ENCODE results near the gene C6orf15. TPM values are rescaled to one million over a fixed set of nuclear protein-coding genes. Genes with fewer than 3 reads are reported as not detected.

The C6orf15 gene
- total RNA-seq, 1 experiment from 2014 or later, result not detected

DNA sequence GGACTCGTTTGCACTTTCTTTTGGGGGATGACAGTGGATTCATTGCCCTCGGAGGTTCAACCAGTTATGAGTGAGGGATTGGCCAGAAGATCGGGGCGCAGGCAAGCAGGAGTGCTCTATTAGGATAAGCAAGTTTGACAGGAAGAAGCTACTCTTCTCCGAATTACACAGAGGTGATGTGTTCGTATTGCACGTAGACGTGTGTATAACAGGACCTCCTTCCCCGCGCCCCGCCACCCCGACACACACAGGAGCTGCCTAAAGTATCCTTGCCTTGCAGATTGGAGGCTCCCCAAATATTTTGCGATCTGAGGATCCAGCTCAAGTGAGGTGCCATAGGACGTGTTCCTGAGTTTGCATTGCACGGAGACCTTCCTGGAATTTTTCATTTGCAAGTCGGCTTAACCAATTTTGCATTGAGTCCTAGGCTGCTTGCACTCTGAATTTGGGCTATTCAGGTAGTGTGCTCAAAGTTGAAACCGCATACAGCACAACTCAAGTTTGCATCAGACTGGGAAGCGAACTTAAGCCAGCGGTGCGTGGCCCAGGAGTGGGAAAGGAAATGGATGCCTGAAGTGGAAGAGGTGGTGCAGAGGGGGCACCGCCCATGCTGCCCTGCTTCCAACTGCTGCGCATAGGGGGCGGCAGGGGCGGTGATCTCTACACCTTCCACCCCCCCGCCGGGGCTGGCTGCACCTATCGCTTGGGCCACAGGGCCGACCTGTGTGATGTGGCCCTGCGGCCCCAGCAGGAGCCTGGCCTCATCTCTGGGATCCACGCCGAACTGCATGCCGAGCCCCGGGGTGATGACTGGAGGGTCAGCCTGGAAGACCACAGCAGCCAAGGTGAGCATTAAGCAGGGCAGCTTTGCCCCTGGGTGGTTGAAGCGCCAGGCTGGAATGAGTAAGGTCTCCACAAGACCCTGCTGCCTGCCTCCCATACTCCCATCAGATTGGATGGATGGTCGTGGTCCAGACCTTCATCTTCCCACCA, 46.8 kb upstream of the C6orf15 start:
- Histone ChIP-seq H3K27ac (ENCODE audit: low read length) (peak overlapping the region; percentile 72), H3K4me3 (ENCODE audit: low read depth in 2 of 2, low read length in 2 of 2) (peak overlapping the region; percentile 65 to 75), H3K27me3 (ENCODE audit: control insufficient read depth, insufficient read depth, low read length) (no peaks in the 10 kb centered on the region), H3K4me1 (ENCODE audit: control insufficient read depth, insufficient read depth, low read length) (peaks cover 13% of the 10 kb centered on the region), H3K36me3 (ENCODE audit: control insufficient read depth, insufficient read depth, low read length) (peaks cover 2% of the 10 kb centered on the region; the same call in 1 of the 2 replicates), H3K9me3 (ENCODE audit: control insufficient read depth, insufficient read depth, low read depth, low read length) (no peaks in the 10 kb centered on the region)
- BruUV-seq (replicated peaks), result TSS peak; percentile 77
- in situ Hi-C loops (cut with HindIII; ENCODE audit: low pct_unique_long_range_greater_than_20kb, low sequenced_read_pairs), result no loop called here
- ChIA-PET POLR2A (interaction anchor here (0.5 kb wide), 1 partner anchor 17 kb away, joined by 3 read pairs; no protein-coding TSS in a partner anchor), CTCF (interaction anchor here (1.0 to 1.2 kb wide), 3 partner anchors 22 to 245 kb away, joined by 3 to 4 read pairs (median 4); partner anchors contain the start of gene VARS2)
- TF ChIP-seq, protein P1, sequence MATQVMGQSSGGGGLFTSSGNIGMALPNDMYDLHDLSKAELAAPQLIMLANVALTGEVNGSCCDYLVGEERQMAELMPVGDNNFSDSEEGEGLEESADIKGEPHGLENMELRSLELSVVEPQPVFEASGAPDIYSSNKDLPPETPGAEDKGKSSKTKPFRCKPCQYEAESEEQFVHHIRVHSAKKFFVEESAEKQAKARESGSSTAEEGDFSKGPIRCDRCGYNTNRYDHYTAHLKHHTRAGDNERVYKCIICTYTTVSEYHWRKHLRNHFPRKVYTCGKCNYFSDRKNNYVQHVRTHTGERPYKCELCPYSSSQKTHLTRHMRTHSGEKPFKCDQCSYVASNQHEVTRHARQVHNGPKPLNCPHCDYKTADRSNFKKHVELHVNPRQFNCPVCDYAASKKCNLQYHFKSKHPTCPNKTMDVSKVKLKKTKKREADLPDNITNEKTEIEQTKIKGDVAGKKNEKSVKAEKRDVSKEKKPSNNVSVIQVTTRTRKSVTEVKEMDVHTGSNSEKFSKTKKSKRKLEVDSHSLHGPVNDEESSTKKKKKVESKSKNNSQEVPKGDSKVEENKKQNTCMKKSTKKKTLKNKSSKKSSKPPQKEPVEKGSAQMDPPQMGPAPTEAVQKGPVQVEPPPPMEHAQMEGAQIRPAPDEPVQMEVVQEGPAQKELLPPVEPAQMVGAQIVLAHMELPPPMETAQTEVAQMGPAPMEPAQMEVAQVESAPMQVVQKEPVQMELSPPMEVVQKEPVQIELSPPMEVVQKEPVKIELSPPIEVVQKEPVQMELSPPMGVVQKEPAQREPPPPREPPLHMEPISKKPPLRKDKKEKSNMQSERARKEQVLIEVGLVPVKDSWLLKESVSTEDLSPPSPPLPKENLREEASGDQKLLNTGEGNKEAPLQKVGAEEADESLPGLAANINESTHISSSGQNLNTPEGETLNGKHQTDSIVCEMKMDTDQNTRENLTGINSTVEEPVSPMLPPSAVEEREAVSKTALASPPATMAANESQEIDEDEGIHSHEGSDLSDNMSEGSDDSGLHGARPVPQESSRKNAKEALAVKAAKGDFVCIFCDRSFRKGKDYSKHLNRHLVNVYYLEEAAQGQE (IDR thresholded peaks at IDR 0.05; ENCODE audit: insufficient read depth in 1 of 2, low read depth in 2 of 2, low read length in 1 of 2), result no peak
- TF ChIP-seq POLR2AphosphoS5 (IDR thresholded peaks at IDR 0.05; ENCODE audit: low read depth, low read length), result no peak
- no peak for TF ChIP-seq TCF7L2 (IDR thresholded peaks at IDR 0.05; ENCODE audit: low read depth, low read length)
- TF ChIP-seq, protein P2, sequence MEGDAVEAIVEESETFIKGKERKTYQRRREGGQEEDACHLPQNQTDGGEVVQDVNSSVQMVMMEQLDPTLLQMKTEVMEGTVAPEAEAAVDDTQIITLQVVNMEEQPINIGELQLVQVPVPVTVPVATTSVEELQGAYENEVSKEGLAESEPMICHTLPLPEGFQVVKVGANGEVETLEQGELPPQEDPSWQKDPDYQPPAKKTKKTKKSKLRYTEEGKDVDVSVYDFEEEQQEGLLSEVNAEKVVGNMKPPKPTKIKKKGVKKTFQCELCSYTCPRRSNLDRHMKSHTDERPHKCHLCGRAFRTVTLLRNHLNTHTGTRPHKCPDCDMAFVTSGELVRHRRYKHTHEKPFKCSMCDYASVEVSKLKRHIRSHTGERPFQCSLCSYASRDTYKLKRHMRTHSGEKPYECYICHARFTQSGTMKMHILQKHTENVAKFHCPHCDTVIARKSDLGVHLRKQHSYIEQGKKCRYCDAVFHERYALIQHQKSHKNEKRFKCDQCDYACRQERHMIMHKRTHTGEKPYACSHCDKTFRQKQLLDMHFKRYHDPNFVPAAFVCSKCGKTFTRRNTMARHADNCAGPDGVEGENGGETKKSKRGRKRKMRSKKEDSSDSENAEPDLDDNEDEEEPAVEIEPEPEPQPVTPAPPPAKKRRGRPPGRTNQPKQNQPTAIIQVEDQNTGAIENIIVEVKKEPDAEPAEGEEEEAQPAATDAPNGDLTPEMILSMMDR (IDR thresholded peaks at IDR 0.05), result no peak
- peak; percentile 15; the same call in 1 of the 2 replicates for ATAC-seq
- intact Hi-C loops (cut with micrococcal nuclease; ENCODE audit: unreplicated experiment), result no loop called here
- no peak for DNase-seq (ENCODE audit: low read depth, low spot score)

DNA sequence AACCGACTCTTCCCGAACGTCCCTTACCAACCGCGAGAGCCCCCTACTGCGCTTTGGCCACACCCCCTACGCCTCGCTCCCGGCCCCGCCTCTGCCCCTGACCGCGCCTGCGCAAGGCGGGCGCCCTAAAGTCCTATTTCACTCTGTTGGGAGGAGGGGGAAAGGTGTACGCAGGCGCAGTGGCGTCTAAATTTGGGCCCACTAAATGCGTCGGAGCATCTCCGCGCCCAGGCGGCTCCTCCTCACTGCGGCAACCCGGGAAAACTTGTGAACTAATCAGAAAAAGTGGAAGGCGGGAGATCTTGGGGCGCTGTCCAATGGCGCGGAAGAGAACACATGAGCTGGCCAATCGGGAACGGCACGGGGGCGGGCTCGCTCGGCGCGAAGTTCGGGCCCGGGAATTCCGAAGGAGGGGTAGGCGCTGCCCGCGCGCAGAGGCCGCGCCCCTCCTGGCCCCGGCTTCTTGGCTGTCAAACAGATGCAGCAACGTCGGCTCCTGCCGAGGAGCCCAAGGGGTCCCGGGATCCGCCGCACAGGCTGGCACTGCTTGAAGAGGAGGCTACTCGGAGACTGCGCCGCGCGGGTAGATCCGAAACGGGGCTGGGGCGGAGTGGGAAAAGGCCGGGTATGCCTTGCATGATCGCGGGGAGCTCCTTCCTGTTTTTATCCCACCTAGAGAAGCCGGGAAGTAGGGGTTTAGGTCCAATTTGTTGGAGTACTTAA, 45.9 kb upstream of the C6orf15 start, which contains the start of gene TCF19:
Gene TCF19 (plus strand): TSS at position 450 of the 723 bp plus-strand sequence. CDS start 881 bp downstream, outside the sequence.
- intact Hi-C loops (cut with micrococcal nuclease; ENCODE audit: unreplicated experiment) (no loop called here), in situ Hi-C loops (cut with HindIII; ENCODE audit: low pct_unique_long_range_greater_than_20kb, low sequenced_read_pairs) (no loop called here)
- Histone ChIP-seq H3K36me3 (ENCODE audit: control insufficient read depth, insufficient read depth, low read length) (peaks cover 2% of the 10 kb centered on the region; the same call in 1 of the 2 replicates), H3K27me3 (ENCODE audit: control insufficient read depth, insufficient read depth, low read length) (no peaks in the 10 kb centered on the region), H3K27ac (ENCODE audit: low read length) (peak within 1 kb of the TSS; percentile 86), H3K9me3 (ENCODE audit: control insufficient read depth, insufficient read depth, low read depth, low read length) (no peaks in the 10 kb centered on the region), H3K4me1 (ENCODE audit: control insufficient read depth, insufficient read depth, low read length) (peaks cover 13% of the 10 kb centered on the region), H3K4me3 (ENCODE audit: low read depth in 2 of 2, low read length in 2 of 2) (peak within 1 kb of the TSS; percentile 65 to 75)
- TF ChIP-seq, protein P1 (IDR thresholded peaks at IDR 0.05; ENCODE audit: insufficient read depth in 1 of 2, low read depth in 2 of 2, low read length in 1 of 2), result no peak
- 0 out of 2 replicates have a peak, but pooled peaks have one; percentile 19 for TF ChIP-seq TCF7L2 (IDR thresholded peaks at IDR 0.05; ENCODE audit: low read depth, low read length)
- peak; percentile 99 for TF ChIP-seq SIN3A (IDR thresholded peaks at IDR 0.05; ENCODE audit: borderline replicate concordance, insufficient read depth, low read depth, low read length)
- peak; percentile 98 for ATAC-seq
- peak; percentile 96 for DNase-seq (ENCODE audit: low read depth, low spot score)
- ChIA-PET POLR2A (no interaction called here), CTCF (interaction anchor here (1.0 to 1.2 kb wide), 3 partner anchors 21 to 244 kb away, joined by 3 to 4 read pairs (median 4); partner anchors contain the start of gene VARS2)
- no TSS peak for BruUV-seq (replicated peaks)
